OCI-LY7 (cell line): ENCODE results near the gene GPR153. TPM values are rescaled to one million over a fixed set of nuclear protein-coding genes. Genes with fewer than 3 reads are reported as not detected.

ENCODE experiments used
- BruUV-seq: library from RNA; stranded (reverse); fragments of 400-500 nt; replicated peaks from 2 replicates; lab custom pipeline; 2021; lab: Mats Ljungman, UMichigan
- CTCF ChIA-PET: fragments of 300-600 bp; sonication (Branson Sonifier 250); formaldehyde crosslinking; loops from one replicate; lab custom pipeline; 2022; ENCODE audit warnings: antibody characterized with exemption; ENCODE audit not compliant: unreplicated experiment; lab: Charles Lee
- POLR2A ChIA-PET: fragments of 300-600 bp; sonication (Branson Sonifier 250); formaldehyde crosslinking; loops from one replicate; lab custom pipeline; 2022; ENCODE audit warnings: antibody characterized with exemption; lab: Charles Lee
- DNase-seq: peaks from one replicate; pipeline ENCODE4 v3.0.0-alpha.2; 2015; ENCODE audit warnings: low spot score
- H2AFZ ChIP-seq: fragments of 200-600 bp; sonication (generic), shearing (Covaris generic); 2 replicates; pipeline ENCODE4 v1.6.1; 2014; ENCODE audit warnings: mild to moderate bottlenecking, antibody characterized with exemption, low read length, moderate library complexity
- H3K27ac ChIP-seq: fragments of 200-600 bp; sonication (generic); 2 replicates; pipeline ENCODE4 v1.5.1; 2014; ENCODE audit warnings: mixed run types, low read depth, mild to moderate bottlenecking, moderate library complexity, low read length, inconsistent platforms; ENCODE audit not compliant: poor library complexity, severe bottlenecking
- H3K36me3 ChIP-seq: fragments of 200-600 bp; sonication (generic); 2 replicates; pipeline ENCODE4 v1.6.1; 2014; ENCODE audit warnings: mild to moderate bottlenecking, antibody characterized with exemption, low read length, moderate library complexity, mixed read lengths; ENCODE audit not compliant: insufficient read depth
- H3K4me1 ChIP-seq: fragments of 200-600 bp; sonication (generic); 2 replicates; pipeline ENCODE4 v1.5.1; 2014; ENCODE audit warnings: mild to moderate bottlenecking, low read length; ENCODE audit not compliant: insufficient read depth, poor library complexity, severe bottlenecking
- H3K4me2 ChIP-seq: fragments of 200-600 bp; sonication (generic); 2 replicates; pipeline ENCODE4 v1.6.1; 2014; ENCODE audit warnings: mild to moderate bottlenecking, low read length
- H3K4me3 ChIP-seq: fragments of 200-600 bp; sonication (generic); 2 replicates; pipeline ENCODE4 v1.5.1; 2014; ENCODE audit warnings: mild to moderate bottlenecking, low read depth, low read length; ENCODE audit not compliant: poor library complexity, severe bottlenecking
- H3K79me2 ChIP-seq: fragments of 200-600 bp; sonication (generic); 2 replicates; pipeline ENCODE4 v1.6.1; 2016; ENCODE audit warnings: low read depth, mild to moderate bottlenecking, low read length, moderate library complexity, mixed read lengths; ENCODE audit not compliant: insufficient read depth
- H3K9me2 ChIP-seq: fragments of 200-600 bp; sonication (generic); 2 replicates; pipeline ENCODE4 v1.6.1; 2016; ENCODE audit warnings: mild to moderate bottlenecking, low read length, mixed read lengths; ENCODE audit not compliant: insufficient read depth
- H3K9me3 ChIP-seq: fragments of 200-600 bp; sonication (generic); 2 replicates; pipeline ENCODE4 v1.6.1; 2014; ENCODE audit warnings: mild to moderate bottlenecking, mixed run types, low read length, mixed read lengths
- H4K20me1 ChIP-seq: fragments of 200-600 bp; sonication (generic); 2 replicates; pipeline ENCODE4 v1.6.1; 2014; ENCODE audit warnings: mild to moderate bottlenecking, antibody characterized with exemption, low read length, moderate library complexity, mixed read lengths; ENCODE audit not compliant: insufficient read depth
- EZH2phosphoT487 ChIP-seq: fragments of 200-600 bp; sonication (generic); IDR thresholded peaks from 2 replicates; pipeline ENCODE4 v1.6.1; 2018; ENCODE audit warnings: low read depth, borderline replicate concordance, mild to moderate bottlenecking, mixed run types, antibody characterized with exemption, low read length, moderate library complexity, mixed read lengths
- intact Hi-C: fragments of 100-400 bp; cut with micrococcal nuclease; formaldehyde crosslinking; loops from one replicate; pipeline ENCODE4 v1.10.0; 2022; ENCODE audit not compliant: unreplicated experiment
- total RNA-seq, 2 experiments: library from RNA; depleted of rRNA in 1 of 2; stranded (reverse); fragments of >200 nt in 1 of 2; shearing (Covaris generic) in 1 of 2; gene quantifications; 2 replicates each; pipeline ENCODE4 v1.2.3, GENCODE V29; 2014 to 2022
- TF ChIP-seq, protein P1 (sequence below): fragments of 200-600 bp; sonication (generic); conservative IDR thresholded peaks from 2 replicates; pipeline ENCODE4 v1.5.1; 2014; ENCODE audit warnings: mild to moderate bottlenecking, antibody characterized with exemption, low read length, moderate library complexity, mixed read lengths

The GPR153 gene
- total RNA-seq, 2 experiments from 2014 or later = not detected

DNA sequence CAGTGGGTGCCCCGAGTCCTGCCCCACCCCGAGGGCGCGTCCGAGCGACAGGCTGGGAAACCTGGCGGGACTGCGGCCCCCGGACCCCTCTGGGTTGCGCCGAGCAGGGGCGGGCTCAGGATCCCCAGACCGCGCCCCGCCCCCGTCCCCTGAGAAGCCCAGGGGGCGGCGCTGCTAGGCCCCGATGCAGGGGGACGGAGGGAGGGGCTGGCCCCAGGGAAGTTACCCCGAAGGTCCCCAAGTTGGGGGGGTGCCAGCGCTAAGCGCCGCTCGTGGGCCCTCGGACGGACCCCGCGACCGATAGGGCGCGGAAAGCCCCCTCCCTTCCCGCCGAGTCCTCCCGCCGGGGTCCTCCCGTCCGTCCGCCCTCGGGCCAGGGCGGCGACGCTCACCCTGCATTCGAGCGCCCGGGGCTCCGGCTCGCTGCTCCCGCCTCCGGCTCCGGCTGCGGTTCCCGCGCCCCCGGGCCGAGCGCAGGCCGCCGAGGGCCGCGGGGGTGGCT lies 414 bp downstream of the GPR153 start:
- no TSS peak for BruUV-seq
- DNase-seq = no peak
- peak overlapping the region; percentile 57 for H3K4me3 ChIP-seq

GRCh38 chr1:6259491-6260362 lies 1.2 kb downstream of the GPR153 start:
- Histone ChIP-seq H3K4me2 (peak overlapping the region; percentile 62), H3K9me2 (no peaks in the 10 kb centered on the region), H3K27ac (no peak overlapping the region), H3K4me1 (peaks cover 4% of the 10 kb centered on the region), H4K20me1 (no peaks in the 10 kb centered on the region), H3K79me2 (no peaks in the 10 kb centered on the region), H2AFZ (no peak overlapping the region), H3K36me3 (no peaks in the 10 kb centered on the region), H3K4me3 (no peak overlapping the region), H3K9me3 (no peaks in the 10 kb centered on the region)
- ChIA-PET CTCF (no interaction called here), POLR2A (no interaction called here)
- intact Hi-C loops = no loop called here
- TF ChIP-seq, protein P1, sequence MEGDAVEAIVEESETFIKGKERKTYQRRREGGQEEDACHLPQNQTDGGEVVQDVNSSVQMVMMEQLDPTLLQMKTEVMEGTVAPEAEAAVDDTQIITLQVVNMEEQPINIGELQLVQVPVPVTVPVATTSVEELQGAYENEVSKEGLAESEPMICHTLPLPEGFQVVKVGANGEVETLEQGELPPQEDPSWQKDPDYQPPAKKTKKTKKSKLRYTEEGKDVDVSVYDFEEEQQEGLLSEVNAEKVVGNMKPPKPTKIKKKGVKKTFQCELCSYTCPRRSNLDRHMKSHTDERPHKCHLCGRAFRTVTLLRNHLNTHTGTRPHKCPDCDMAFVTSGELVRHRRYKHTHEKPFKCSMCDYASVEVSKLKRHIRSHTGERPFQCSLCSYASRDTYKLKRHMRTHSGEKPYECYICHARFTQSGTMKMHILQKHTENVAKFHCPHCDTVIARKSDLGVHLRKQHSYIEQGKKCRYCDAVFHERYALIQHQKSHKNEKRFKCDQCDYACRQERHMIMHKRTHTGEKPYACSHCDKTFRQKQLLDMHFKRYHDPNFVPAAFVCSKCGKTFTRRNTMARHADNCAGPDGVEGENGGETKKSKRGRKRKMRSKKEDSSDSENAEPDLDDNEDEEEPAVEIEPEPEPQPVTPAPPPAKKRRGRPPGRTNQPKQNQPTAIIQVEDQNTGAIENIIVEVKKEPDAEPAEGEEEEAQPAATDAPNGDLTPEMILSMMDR = no peak
- no peak for TF ChIP-seq EZH2phosphoT487
- DNase-seq = peak; percentile 41
- no TSS peak for BruUV-seq

More for the DNA sequence above, 414 bp downstream of the GPR153 start:
- no peaks in the 10 kb centered on the region for H3K79me2 ChIP-seq
- H3K4me2 ChIP-seq = peak overlapping the region; percentile 62
- H3K4me1 ChIP-seq = peaks cover 4% of the 10 kb centered on the region
- no peaks in the 10 kb centered on the region for H3K9me2 ChIP-seq
- no peaks in the 10 kb centered on the region for H3K9me3 ChIP-seq
- intact Hi-C loops = no loop called here
- TF ChIP-seq, protein P1 = no peak
- no peak for TF ChIP-seq EZH2phosphoT487
- no peak overlapping the region for H2AFZ ChIP-seq
- no peak overlapping the region for H3K27ac ChIP-seq
- H4K20me1 ChIP-seq = no peaks in the 10 kb centered on the region
- no peaks in the 10 kb centered on the region for H3K36me3 ChIP-seq
- ChIA-PET POLR2A (no interaction called here), CTCF (no interaction called here)

- no peak overlapping the region for H3K4me2 ChIP-seq
- POLR2A ChIA-PET = no interaction called here
- no peaks in the 10 kb centered on the region for H3K36me3 ChIP-seq
Observed at GRCh38 chr1:6258675-6259074, 2.2 kb downstream of the GPR153 start.

More at GRCh38 chr1:6258675-6259074, 2.2 kb downstream of the GPR153 start:
- TF ChIP-seq, protein P1 = no peak
- TF ChIP-seq EZH2phosphoT487 = no peak
- no TSS peak for BruUV-seq
- H4K20me1 ChIP-seq = no peaks in the 10 kb centered on the region
- no peak overlapping the region for H3K27ac ChIP-seq
- no peaks in the 10 kb centered on the region for H3K9me3 ChIP-seq
- no peak overlapping the region for H3K4me3 ChIP-seq
- CTCF ChIA-PET = no interaction called here
- DNase-seq = no peak
- no peaks in the 10 kb centered on the region for H3K9me2 ChIP-seq
- H2AFZ ChIP-seq = no peak overlapping the region
- intact Hi-C loops = no loop called here
- H3K79me2 ChIP-seq = no peaks in the 10 kb centered on the region
- peaks cover 4% of the 10 kb centered on the region for H3K4me1 ChIP-seq
